Embryonic facial prominence (tissue), 1 donor: ENCODE results near the gene IL27RA.

Source experiments
- DNase-seq: peaks from one replicate; pipeline ENCODE4 v3.0.0-alpha.2; 2016; ENCODE audit errors: extremely low spot score

The IL27RA gene

DNA sequence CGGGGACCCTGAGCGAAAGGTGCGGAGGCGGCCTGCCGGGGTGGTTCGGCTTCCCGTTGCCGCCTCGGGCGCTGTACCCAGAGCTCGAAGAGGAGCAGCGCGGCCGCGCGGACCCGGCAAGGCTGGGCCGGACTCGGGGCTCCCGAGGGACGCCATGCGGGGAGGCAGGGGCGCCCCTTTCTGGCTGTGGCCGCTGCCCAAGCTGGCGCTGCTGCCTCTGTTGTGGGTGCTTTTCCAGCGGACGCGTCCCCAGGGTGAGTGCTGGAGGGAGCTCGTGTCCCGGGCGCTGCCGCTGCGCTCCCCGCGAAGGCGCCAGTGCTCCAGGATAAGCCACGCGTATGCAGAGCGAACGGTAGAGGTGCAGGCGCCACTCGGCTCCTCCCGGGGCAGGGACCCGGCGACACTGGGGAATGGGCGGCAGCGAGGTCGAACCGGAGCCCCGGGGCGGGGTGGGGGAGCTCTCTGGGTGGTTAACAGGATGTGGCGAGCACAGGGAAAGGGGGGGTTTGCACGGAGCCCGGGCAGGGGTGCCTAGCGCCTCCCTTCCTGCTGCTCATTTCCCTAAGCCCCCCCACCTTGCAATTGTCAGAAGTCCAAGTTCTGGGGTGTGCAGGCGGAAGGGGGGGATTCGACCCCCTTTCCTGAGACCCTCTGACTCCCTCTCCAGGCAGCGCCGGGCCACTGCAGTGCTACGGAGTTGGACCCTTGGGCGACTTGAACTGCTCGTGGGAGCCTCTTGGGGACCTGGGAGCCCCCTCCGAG lies at the start of gene IL27RA:
TSS of gene IL27RA (plus strand) at position 44 of the 762 bp plus-strand sequence. CDS start at position 155, 111 bp downstream.
- peak; percentile 30 for DNase-seq

DNA sequence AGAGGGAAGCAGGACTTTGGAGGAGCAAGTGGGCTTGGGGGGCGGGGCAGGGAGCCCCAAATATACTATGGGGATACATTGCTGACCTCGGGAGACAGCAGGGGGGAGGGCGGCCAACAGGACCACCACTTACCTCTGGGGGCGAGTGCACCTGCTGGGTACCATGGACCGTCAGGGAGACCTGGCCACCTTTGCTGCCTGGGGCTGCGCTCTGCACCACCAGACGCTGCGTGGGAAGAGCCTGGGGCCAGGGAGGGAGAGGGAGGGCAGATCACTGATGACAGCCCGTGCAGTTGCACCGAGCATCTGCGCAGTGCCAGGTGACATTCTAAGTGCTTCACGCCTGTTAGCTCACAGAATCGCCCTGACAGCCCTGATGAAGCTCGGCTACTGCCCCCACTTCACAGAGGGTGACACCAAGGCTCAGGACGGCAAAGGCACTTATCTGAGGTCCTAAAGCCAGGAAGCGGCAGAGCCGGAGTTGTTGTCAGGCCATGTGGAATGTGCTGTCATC lies 49.5 kb upstream of the IL27RA start:
- DNase-seq = no peak

DNA sequence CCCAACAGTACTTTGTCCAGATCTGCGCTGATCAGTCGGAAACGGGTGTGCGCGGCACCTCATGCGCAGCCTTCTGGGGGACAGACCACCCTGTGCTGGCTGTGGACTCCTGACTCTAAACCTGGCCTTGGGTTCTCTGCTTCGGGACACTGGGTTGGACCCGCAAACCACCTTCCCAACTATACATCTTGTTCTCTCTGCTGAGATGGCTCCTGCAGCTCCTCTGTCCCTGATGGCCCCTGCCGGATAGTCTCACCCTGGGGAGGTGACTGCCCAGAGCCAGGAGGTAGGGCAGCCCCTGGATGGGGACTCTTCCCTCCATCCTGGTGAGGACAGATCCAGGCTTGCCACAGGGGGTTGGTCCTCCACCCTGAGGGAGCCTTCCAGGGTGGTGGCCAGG lies 48.8 kb upstream of the IL27RA start:
- DNase-seq = no peak

DNA sequence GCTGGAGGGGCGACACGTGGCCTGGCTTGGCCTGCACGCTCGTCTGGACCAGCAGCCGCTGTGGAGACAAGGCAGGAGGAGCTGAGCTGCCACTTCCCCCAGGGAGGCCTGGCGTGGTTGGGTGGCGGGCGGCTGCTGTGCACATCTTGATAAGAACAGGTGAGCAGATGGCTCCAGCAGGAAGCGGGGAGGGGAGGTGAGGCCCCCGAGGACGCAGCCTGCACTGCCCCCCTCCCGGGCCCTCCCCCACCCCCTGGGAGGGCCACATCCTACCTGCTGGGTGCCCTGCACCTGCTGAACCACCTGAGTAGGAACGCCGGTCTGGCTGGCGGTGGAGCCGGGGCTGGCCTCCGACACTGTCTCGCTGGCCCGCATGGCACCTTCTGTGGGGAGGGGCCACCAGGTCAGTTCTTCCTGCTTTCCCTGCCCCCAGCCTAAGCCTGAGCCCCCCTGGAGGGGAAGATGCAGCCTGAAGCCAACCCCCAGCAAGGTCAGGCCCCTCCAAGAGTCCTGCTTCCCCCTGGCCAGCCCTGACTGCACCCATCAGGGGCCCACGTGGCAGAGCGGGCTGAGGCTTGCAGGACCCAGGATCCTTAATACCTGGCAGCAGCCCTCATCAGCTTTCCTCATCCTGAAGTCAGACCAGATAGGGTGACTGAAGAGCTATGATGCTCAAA lies 48.2 kb upstream of the IL27RA start:
- DNase-seq = no peak

DNA sequence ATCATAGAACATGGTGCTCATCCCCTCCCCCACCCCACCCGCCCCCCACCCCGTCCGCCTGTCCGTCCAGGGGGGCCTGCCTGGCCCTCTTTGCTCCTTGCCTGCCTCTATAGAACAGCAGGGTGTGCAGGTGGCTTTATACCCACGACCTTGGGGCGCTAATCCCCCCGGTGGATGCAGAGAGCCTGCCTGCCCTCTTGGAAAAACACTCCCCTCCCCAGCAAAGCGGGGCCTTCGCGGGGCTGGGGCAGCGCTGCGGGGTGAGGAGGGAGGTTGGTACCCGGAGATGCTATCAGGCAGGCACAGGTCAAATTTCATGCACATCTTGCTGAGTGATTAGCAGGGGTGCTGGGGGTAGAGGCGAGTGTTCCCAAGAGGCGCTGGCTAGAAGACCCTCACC lies 47.4 kb upstream of the IL27RA start:
- no peak for DNase-seq

DNA sequence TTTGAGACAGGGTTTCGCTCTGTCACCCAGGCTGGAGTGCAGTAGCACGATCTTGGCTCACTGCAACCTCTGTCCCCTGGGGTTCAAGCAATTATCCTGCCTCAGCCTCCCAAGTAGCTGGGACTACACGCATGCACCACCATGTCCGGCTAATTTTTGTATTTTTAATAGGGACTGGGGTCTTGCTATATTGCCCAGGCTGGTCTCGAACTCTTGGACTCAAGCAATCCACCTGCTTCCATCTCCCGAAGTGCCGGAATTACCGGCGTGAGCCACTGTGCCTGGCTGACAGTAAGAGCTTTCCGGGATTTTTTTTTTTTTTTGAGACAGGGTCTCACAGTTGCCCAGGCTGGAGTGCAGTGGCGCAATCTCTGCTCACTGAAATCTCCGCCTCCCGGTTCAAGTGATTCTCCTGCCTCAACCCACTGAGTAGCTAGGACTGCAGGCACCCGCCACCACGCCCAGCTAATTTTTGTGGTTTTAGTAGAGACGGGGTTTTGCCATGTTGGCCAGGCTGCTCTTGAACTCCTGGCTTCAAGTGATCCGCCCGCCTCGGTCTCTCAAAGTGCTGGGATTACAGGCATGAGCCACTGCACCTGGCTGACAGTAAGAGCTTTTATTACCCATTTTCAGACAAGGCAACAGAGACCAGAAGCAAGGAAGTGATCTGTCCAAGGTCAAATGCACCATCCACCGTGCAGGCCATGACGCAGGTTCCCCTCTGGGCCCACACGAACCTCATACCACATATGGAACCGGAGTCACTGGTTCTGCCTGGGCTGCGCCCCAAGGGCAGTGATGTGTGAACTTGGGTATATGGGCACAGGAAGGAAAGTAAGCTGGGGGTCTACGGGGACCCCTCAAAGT lies 46.5 kb upstream of the IL27RA start:
- DNase-seq = no peak

DNA sequence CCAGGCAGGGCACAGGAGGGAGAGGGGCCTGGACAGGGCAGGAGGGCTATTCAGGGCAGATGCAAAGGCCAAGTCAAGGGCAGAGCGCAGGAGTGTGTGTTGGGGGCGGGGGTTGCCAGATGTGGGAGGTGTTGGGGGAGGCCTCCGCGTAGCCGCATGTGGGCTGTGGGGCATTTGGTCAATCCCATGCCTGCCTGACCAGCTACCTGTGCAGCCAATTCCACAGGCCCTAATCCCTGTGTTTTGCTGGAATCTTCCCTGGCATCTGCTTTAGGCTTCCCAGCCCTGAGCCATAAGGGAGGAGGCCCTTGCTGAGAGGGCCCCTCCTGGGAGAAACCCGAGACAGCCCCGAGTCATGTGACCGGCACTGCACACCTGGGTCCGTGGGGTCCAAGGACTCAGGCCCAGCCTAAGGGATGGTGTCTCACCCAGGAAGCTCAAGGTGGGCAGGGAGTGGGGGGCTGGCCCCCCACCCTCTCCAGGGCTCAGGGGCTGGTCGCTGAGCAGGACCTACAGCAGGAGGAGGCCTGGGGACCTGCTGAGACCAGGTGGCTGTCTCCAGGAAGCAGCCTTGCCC lies 45.7 kb upstream of the IL27RA start:
- DNase-seq = no peak

DNA sequence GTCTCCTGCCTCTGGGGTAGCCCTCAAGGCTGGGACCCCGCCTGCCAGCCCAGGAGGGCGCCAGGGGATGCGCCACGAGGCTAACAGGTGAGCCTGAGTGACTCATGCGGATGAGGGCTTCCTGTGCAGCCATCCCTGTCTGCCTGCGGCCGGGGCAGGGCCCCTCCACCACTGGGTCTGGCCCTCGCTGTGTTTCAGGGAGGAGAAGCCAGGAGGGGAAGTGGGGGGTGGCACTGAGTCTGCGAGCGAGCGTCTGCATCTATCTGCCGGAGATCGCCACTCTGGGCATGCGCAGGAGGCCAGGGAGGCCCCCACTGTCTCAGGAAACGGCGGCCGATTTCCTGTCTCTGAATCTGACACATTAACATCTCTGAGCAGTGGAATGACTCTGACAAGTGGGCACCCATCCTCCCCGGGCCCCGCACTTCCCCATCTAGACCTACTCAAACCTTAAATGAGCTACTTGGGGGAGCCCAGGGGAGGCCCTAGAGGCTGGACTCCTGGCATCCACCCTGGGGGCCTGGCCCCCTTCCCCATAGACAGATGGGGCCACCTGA lies 45.1 kb upstream of the IL27RA start:
- no peak for DNase-seq

DNA sequence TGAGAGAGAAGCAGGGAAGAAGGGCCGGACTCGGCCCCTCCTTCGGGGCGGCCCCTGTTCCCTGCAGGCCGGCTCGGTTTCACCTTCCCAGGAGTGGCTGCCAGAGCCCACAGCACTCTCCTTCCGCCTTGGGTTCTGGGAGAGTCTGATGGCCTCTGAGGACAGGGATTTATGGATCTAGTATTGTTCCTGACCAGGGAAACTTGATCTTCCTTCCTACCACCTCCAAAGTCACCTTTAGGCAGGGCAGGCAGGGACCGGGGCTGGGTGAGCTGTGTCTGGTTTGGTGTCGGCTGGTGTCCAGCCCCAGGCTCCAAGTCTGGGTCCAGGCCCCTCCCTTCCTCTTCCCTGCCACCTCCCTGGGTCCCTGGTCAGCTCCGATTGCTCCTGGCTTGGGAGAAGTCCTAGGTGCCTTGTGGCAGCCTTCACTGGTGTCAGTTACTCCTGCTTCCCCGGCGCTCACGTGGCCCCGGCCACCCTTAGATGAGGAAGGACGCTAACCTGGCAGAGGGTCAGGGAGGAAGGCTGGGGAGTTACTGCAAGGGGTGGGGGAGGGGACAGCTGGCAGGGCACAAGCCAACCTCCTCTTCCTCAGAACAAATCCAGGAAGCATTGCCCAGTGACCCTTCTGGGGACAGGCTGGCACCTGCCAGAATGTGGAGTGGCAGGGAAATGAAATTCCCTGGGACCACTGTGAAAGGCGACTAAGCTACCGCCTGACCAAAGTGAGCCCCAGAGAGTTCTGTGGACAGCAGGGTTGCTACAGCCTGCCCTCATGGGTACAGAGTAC lies 44.3 kb upstream of the IL27RA start:
- no peak for DNase-seq

DNA sequence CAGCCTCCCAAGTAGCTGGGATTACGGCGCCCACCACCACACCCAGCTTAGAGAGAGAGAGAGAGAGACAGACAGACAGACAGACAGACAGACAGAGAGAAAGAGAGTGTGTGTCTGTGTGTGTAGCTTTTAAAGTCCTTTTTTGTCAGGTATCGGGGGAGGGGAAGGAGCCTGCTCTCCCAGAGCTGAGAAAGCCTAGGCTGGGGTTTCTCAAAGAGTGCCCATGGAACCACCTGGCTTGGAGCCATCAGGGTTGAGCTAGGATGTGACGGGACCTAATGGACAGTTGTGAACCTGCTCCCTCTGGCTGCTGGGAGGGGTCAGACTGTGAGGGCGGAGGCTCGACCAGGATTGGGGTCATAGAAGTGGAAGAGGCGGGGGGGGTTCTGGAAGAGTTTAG lies 42.1 kb upstream of the IL27RA start:
- no peak for DNase-seq

DNA sequence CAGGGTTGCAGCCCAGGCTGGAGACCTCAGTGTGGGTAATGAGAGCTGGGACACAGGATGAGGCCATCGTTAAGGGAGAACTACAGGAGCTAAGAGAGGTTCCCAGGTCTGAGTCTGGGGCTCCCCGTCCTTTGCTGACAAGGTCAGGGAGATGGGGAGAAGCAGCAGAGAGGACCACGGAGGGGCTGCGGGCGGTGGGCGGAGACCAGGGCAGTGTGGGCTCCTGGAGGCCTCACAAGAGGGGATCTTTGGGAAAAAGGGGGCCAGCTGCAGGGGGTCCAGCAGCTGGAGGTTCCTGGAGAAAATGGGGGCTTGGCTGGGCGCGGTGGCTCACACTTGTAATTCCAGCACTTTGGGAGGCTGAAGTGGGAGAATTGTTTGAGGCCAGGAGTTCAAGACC lies 41.5 kb upstream of the IL27RA start:
- no peak for DNase-seq

DNA sequence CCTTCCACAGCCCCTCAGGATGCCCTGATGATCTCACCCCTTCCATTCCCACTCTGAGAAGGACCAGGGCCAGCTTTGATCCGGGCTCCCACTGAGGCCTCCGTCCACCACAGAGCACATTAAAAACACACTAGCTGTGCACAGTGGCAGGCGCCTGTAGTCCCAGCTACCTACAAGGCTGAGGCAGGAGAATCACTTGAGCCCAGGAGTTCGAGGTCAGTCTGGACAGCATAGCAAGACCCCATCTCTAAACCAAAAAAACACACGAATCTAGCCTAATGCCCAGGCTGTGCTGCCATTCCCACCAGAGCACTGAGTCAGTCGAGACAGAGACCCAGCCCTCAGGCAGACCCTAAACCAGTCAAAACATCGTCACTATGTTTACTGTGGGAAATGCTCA lies 39.5 kb upstream of the IL27RA start:
- no peak for DNase-seq

DNA sequence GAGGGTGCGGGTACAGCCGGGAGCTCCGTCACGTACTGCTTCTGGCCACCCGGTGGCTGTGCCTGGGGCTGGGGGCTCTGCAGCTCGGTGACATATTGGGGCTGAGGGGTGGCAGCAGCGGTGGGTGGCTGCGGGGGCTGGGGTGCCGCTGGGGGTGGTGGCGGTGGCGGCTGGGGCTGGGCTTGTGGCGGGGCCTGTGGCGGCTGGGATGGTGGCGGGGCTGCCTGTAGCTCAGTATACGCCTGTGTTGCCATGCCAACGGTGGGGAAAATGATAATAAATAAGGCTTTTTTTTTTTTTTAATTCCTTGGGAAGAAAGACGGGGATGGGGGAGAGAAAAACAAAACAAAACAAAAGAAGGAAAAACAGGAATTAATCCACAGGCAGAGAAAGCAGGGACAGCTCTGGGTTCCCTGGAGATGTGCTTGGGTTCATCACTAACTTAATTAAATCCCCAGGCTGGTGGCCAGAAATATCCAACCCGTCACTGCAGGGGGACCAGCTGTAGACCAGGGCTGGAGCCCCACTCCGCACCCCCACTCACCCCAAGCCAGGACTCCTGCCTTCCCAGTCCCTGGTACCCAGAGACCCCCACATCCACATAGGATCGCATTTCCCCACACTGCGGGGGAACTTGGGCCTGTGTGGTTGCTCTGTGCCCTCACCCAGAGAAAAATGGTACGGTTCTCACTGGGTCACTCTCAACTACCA lies 37.8 kb upstream of the IL27RA start:
- no peak for DNase-seq

DNA sequence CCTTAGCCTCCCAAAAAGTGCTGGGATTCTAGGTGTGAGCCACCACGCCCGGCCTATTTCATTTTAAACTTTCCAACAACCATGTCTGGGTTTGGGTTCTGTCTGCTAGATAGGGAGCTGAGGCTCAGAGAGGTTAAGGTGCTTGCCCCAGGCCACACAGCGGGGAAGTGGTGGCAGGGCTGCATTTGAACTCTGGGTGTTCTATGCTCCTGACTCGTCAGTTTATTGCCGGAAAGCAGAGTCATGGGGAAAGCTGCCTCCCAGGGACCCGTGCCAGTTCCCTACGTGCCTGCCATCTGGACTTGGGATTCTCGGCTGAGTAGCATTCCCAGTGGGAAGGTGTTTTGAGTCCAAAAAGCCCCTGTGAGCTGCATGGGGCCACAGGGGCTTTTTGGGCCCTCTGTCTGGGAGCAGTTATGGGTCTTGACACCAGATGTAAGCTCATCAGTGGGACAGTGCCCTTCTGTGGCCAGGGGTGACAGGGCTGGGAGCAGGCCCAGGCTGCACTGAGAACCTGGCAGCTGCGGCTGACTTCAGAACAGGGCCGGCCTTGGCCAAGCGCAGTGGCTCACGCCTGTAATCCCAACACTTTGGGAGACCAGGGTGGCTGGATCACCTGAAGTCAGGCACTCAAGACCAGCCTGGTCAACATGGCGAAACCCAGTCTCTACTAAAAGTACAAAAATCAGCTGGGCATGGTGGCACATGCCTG lies 36.4 kb upstream of the IL27RA start:
- DNase-seq = no peak

DNA sequence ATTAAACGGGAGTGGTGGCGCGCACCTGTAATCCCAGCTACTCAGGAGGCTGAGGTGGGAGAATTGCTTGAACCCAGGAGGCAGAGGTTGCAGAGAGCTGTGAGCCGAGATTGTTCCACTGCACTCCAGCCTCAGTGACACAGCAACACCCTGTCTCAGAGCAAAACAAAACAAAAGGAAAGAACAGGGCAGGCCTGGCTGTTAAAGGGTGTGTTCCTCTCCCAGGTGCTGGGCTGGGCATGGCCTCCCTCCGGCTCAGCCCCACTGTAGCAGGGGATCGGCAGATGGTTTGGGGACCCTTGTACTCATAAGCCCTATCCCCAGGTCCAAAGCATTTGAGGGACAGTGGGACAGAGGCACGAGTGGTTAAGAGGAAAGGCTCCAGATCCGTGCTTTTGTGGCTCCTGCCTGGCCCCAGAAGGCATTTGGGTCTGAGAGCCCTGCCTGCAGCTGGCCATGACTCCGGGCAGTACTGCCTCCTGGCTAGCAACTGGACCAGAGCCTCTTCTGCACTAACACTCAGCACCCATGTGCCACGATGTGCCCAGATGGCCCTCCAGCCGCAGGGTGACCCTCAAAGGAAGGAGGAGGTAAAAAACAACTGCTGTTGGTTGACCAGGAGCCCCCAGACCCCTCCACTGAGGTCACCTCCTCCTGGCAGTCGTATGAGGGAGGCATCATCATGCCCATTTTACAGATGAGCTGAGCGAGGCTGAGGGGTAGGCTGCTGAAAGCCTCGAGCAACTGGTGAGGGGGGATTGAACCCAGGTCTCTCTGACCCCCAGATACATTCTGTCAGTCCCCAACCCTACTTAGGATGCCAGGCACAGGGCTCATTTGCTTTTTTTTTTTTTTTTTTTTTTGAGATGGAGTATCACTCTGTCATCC lies 35.4 kb upstream of the IL27RA start:
- DNase-seq = no peak

DNA sequence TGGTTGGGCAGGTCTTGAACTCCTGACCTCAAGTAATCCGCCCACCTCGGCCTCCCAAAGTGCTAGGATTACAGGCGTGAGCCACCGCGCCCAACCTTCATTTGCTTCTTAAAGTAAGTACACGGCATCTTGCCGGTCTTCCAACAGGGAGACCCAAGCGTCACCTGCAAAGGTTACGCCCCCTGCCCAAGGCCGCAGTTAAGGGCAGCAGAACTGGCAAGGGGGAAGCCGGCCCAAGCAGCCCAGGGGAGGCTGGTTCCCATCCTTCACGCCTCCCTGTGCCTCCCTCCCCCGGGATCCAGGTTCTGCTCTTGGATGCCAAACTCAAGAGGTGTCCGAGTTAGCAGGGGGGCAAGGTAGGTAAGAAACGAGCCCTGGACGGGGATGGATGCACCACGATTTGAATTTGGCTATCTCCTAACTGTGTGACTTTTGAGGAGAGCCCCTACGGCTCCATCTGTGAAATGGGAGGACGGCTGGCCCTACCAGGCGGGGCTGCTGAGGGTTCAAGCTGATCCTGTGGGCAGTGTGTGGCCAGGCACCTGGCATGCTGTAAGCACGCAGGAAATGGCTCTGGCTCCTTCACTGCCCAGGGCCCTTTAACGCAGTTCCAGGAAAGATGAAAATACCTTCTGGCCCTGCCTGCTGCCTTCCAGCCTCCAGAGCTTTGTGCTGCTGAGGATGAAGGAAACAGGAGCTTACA lies 34.5 kb upstream of the IL27RA start:
- DNase-seq = no peak

DNA sequence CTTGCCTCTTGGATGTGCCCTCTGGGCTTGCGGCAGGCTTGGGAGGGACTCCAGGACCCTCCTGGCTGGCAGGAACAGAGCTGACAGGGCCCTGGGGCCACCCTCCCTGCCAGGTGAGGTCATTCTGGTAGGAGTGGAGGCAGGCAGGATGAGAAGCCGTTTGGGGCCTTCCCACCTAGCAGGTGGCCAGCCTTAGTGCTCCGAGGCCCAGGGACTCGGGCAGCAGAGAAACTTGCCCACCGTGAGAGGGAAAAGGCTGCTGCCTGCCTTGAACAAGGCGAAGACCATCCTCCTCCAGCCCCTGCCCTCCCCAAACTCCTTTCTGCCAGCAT lies 34.0 kb upstream of the IL27RA start:
- DNase-seq = no peak

DNA sequence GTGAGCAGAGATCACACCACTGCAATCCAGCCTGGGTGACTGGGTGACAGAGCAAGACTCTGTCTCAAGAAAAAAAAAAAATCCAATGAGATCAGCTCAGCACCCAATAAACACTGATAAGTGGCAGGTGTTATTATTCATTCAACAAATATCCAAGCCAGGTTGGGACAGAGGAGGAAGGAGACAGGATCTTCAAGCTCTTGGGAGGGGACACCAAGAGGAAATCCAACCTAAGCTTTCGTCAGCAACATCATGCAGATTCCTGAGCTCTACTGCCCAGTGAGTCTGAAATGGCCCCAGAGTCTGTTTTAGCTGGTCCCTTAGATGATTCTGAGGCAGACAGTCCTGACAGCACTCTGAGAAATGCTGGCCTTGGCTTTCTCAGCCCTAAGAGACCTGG lies 33.1 kb upstream of the IL27RA start:
- no peak for DNase-seq
